ENCODE data around the gene VAMP1. TPM values are rescaled to one million over a fixed set of nuclear protein-coding genes. Genes with fewer than 3 reads are reported as not detected.

VAMP1 gene
- total RNA-seq, 1 experiment from 2014 or later, result 10.3 TPM

DNA sequence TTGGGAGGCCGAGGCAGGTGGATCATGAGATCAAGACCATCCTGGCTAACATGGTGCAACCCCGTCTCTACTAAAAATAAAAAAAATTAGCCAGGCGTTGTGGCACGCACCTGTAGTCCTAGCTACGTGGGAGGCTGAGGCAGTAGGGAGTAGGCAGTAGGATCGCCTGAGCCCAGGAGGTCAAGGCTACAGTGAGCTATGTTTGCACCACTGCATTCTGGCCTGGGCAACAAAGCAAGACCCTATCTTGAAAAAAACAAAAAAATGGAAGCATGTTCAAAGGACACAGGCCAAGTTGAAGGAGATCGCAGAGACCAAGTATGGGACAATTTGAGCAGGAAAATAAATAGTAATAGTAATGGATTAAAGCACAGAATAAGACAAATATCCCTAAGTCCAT is 37.6 kb upstream of the VAMP1 start:
- H2BK15ac ChIP-seq (ENCODE audit: low read depth, low read length), result no peak overlapping the region
- no peak overlapping the region for H3K9ac ChIP-seq (ENCODE audit: extremely low read depth, insufficient read length, low read length)
- H3K4ac ChIP-seq (ENCODE audit: low read depth, low read length), result no peak overlapping the region; the same call in 1 of the 2 replicates
- H2AK5ac ChIP-seq (ENCODE audit: insufficient read length, low read length), result no peak overlapping the region
- no peak overlapping the region for H3K23ac ChIP-seq (ENCODE audit: insufficient read length, low read depth, low read length)
- no peaks in the 10 kb centered on the region for H3K27me3 ChIP-seq (ENCODE audit: insufficient read depth, low read length)
- no peak overlapping the region for H3T11ph ChIP-seq (ENCODE audit: low read length)
- peaks cover 2% of the 10 kb centered on the region; the same call in 1 of the 2 replicates for H3K79me2 ChIP-seq (ENCODE audit: insufficient read depth, low read length)
- H3K79me1 ChIP-seq (ENCODE audit: insufficient read depth, low read depth, low read length, poor library complexity, severe bottlenecking), result peaks cover 12% of the 10 kb centered on the region
- H4K5ac ChIP-seq (ENCODE audit: insufficient read length, low read depth, low read length), result no peak overlapping the region
- H3K4me1 Mint-ChIP-seq, result peaks cover 8 to 10% of the 10 kb centered on the region in 2 experiments
- H2BK12ac ChIP-seq (ENCODE audit: insufficient read length, low read depth, low read length), result no peak overlapping the region
- peak overlapping the region; percentile 67 for H2BK120ac ChIP-seq (ENCODE audit: low read depth, low read length, poor library complexity, severe bottlenecking)
- TF ChIP-seq, protein P1, sequence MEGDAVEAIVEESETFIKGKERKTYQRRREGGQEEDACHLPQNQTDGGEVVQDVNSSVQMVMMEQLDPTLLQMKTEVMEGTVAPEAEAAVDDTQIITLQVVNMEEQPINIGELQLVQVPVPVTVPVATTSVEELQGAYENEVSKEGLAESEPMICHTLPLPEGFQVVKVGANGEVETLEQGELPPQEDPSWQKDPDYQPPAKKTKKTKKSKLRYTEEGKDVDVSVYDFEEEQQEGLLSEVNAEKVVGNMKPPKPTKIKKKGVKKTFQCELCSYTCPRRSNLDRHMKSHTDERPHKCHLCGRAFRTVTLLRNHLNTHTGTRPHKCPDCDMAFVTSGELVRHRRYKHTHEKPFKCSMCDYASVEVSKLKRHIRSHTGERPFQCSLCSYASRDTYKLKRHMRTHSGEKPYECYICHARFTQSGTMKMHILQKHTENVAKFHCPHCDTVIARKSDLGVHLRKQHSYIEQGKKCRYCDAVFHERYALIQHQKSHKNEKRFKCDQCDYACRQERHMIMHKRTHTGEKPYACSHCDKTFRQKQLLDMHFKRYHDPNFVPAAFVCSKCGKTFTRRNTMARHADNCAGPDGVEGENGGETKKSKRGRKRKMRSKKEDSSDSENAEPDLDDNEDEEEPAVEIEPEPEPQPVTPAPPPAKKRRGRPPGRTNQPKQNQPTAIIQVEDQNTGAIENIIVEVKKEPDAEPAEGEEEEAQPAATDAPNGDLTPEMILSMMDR (conservative IDR thresholded peaks at IDR 0.05), result no peak
- H3K27me3 Mint-ChIP-seq (ENCODE audit: low read depth), result no peaks in the 10 kb centered on the region
- H4K8ac ChIP-seq (replicated peaks; ENCODE audit: insufficient read length, low read depth, low read length), result no peak overlapping the region
- H3K4me3 Mint-ChIP-seq, result no peak overlapping the region
- H4K91ac ChIP-seq (ENCODE audit: insufficient read length, low read depth, low read length), result no peak overlapping the region
- H2AFZ ChIP-seq (ENCODE audit: low read length), result no peak overlapping the region
- H3K27ac Mint-ChIP-seq, result peak overlapping the region in 2 of 3 experiments; percentile 19 to 78; a peak in 4 of 7 replicates
- H3K4me1 ChIP-seq (ENCODE audit: insufficient read depth, low read length), result peaks cover 2% of the 10 kb centered on the region; the same call in 1 of the 2 replicates
- H3K9me3 Mint-ChIP-seq, result no peaks in the 10 kb centered on the region
- no peaks in the 10 kb centered on the region for H3K9me3 ChIP-seq (ENCODE audit: control insufficient read depth, low read depth, low read length)
- H4K20me1 ChIP-seq (ENCODE audit: control insufficient read depth, insufficient read depth, insufficient read length), result no peaks in the 10 kb centered on the region
- H2BK20ac ChIP-seq (ENCODE audit: low read depth, low read length, poor library complexity, severe bottlenecking), result peak overlapping the region; percentile 78
- H3K14ac ChIP-seq (ENCODE audit: insufficient read depth, low read length), result no peak overlapping the region
- peak overlapping the region; percentile 33 for H3K18ac ChIP-seq (ENCODE audit: insufficient read length, low read depth, low read length)
- H3K36me3 Mint-ChIP-seq (ENCODE audit: insufficient read depth in 1 of 3, low read depth in 3 of 3), result peaks cover 35 to 63% (median 58%) of the 10 kb centered on the region in 3 experiments; a peak in 6 of 7 replicates
- no peak overlapping the region for H2BK5ac ChIP-seq (ENCODE audit: insufficient read length, low read length)
- no peak for DNase-seq
- no peak overlapping the region for H3K4me2 ChIP-seq (ENCODE audit: insufficient read depth, insufficient read length, low read length)
- no CpG with 5 or more reads among the region's 7 CpGs for WGBS (ENCODE audit: extremely low coverage, insufficient read length, low lambda C conversion rate)
- H3K23me2 ChIP-seq (ENCODE audit: insufficient read length, low read depth, low read length, poor library complexity, severe bottlenecking), result no peaks in the 10 kb centered on the region
- no peak overlapping the region for H3K27ac ChIP-seq (ENCODE audit: insufficient read length, low read depth, low read length)
- no peak overlapping the region for H3K56ac ChIP-seq (ENCODE audit: insufficient read length, low read depth, low read length)

Data from H9 (cell line).